SK-N-SH (cell line): ENCODE measurements around the gene MAST2. TPM values are rescaled to one million over a fixed set of nuclear protein-coding genes. Genes with fewer than 3 reads are reported as not detected.

Experiments used
- CTCF ChIA-PET: fragments of 300-600, 350-600 bp; formaldehyde crosslinking; extraction: SDS; loops from one replicate; lab custom pipeline; 2021; lab: Yijun Ruan, JAX
- POLR2A ChIA-PET: fragments of 350-600 bp; sonication (Branson Sonifier 250); formaldehyde crosslinking; extraction: SDS; loops from one replicate; lab custom pipeline; 2020; ENCODE audit warnings: antibody characterized with exemption, inconsistent platforms; lab: Yijun Ruan, JAX
- DNase-seq: peaks from one replicate; pipeline ENCODE4 v3.0.0; 2012
- H2AFZ ChIP-seq: fragments of 200-600 bp; sonication (generic); 2 replicates; pipeline ENCODE4 v1.8.1; 2016; ENCODE audit warnings: antibody characterized with exemption, mild to moderate bottlenecking, low read depth
- H3F3A ChIP-seq: fragments of 200-600 bp; sonication (generic); replicated peaks from 2 replicates; pipeline ENCODE3; 2016; ENCODE audit warnings: antibody characterized with exemption, mild to moderate bottlenecking; ENCODE audit not compliant: insufficient read depth
- H3K27ac ChIP-seq, 2 experiments: fragments of 200-500 bp in 1 of 2; fragments of 200-600 bp in 1 of 2; sonication (Bioruptor generic) in 1 of 2; sonication (generic), shearing (Covaris generic) in 1 of 2; 2 replicates each; pipeline versions ENCODE4 v1.5.1 to v1.6.1; 2014 to 2016; ENCODE audit warnings: low read depth in 2 of 2, inconsistent platforms in 1 of 2, low read length in 1 of 2, mild to moderate bottlenecking in 1 of 2, mixed read lengths in 1 of 2
- H3K27me3 ChIP-seq: fragments of 200-600 bp; sonication (generic), shearing (Covaris generic); 2 replicates; pipeline ENCODE4 v1.6.1; 2016; ENCODE audit warnings: mixed run types; ENCODE audit not compliant: insufficient read depth
- H3K36me3 ChIP-seq, 2 experiments: fragments of 200-500 bp in 1 of 2; fragments of 200-600 bp in 1 of 2; sonication (Bioruptor generic) in 1 of 2; sonication (generic) in 1 of 2; replicated peaks in 1 of 2; 2 replicates each; pipeline versions ENCODE3 to v1.5.1; 2014 to 2016; ENCODE audit warnings: low read length in 1 of 2, mild to moderate bottlenecking in 1 of 2; ENCODE audit not compliant: insufficient read depth in 2 of 2, control insufficient read depth in 1 of 2
- H3K4me1 ChIP-seq, 2 experiments: fragments of 200-500 bp in 1 of 2; fragments of 200-600 bp in 1 of 2; sonication (Bioruptor generic) in 1 of 2; sonication (generic), shearing (Covaris generic) in 1 of 2; 2 replicates each; pipeline versions ENCODE4 v1.5.1 to v1.6.1; 2014 to 2016; ENCODE audit warnings: low read depth in 1 of 2, low read length in 1 of 2, mixed run types in 1 of 2; ENCODE audit not compliant: insufficient read depth in 2 of 2, control insufficient read depth in 1 of 2
- H3K4me2 ChIP-seq: fragments of 200-600 bp; sonication (generic), shearing (Covaris generic); 2 replicates; pipeline ENCODE4 v1.6.1; 2017; ENCODE audit warnings: mixed run types
- H3K4me3 ChIP-seq, 2 experiments: fragments of 200-500 bp in 1 of 2; fragments of 200-600 bp in 1 of 2; sonication (Bioruptor generic) in 1 of 2; sonication (generic), shearing (Covaris generic) in 1 of 2; 2 replicates each; pipeline versions ENCODE4 v1.5.1 to v1.8.1; 2014 to 2016; ENCODE audit warnings: low read depth in 2 of 2, inconsistent platforms in 1 of 2, low read length in 1 of 2, mild to moderate bottlenecking in 1 of 2, mixed read lengths in 1 of 2, moderate library complexity in 1 of 2
- H3K79me2 ChIP-seq: fragments of 200-600 bp; sonication (generic); 2 replicates; pipeline ENCODE4 v1.8.1; 2017; ENCODE audit warnings: mild to moderate bottlenecking; ENCODE audit not compliant: insufficient read depth
- H3K9ac ChIP-seq: fragments of 200-600 bp; sonication (generic); 2 replicates; pipeline ENCODE4 v1.6.1; 2017; ENCODE audit warnings: mixed run types
- H3K9me2 ChIP-seq: fragments of 200-600 bp; sonication (generic); 2 replicates; pipeline ENCODE4 v1.6.1; 2017; ENCODE audit warnings: mixed run types
- H3K9me3 ChIP-seq: fragments of 200-600 bp; sonication (generic); 2 replicates; pipeline ENCODE4 v1.6.1; 2017; ENCODE audit warnings: mixed run types, mild to moderate bottlenecking, moderate library complexity
- H4K20me1 ChIP-seq: fragments of 200-600 bp; sonication (generic); 2 replicates; pipeline ENCODE4 v1.6.1; 2017; ENCODE audit warnings: mild to moderate bottlenecking, mixed run types; ENCODE audit not compliant: insufficient read depth
- CTCF ChIP-seq: fragments of 200-600 bp; sonication (generic); IDR thresholded peaks from 2 replicates; pipeline ENCODE4 v1.6.1; 2017; ENCODE audit warnings: antibody characterized with exemption, mild to moderate bottlenecking, moderate library complexity
- FOXM1 ChIP-seq: IDR thresholded peaks from 2 replicates; pipeline ENCODE4 v1.4.0; 2012; ENCODE audit warnings: low read depth, mild to moderate bottlenecking
- MXI1 ChIP-seq: IDR thresholded peaks from 2 replicates; pipeline ENCODE4 v1.6.1; 2012; ENCODE audit warnings: mild to moderate bottlenecking, low read depth, low read length, improper control_type of control experiment
- NFIC ChIP-seq: IDR thresholded peaks from 2 replicates; pipeline ENCODE4 v1.4.0; 2012; ENCODE audit warnings: borderline replicate concordance
- NRF1 ChIP-seq: IDR thresholded peaks from 2 replicates; pipeline ENCODE4 v1.6.1; 2012; ENCODE audit warnings: low read depth, mild to moderate bottlenecking, low read length
- PBX3 ChIP-seq: IDR thresholded peaks from 2 replicates; pipeline ENCODE4; 2012
- POLR2AphosphoS5 ChIP-seq: IDR thresholded peaks from 2 replicates; pipeline ENCODE4 v1.6.1; 2012; ENCODE audit warnings: low read depth, low read length
- RAD21 ChIP-seq: IDR thresholded peaks from 2 replicates; pipeline ENCODE4 v1.6.1; 2012; ENCODE audit warnings: mild to moderate bottlenecking, low read length
- SMC3 ChIP-seq: IDR thresholded peaks from 2 replicates; pipeline ENCODE4 v1.6.1; 2012; ENCODE audit warnings: low read depth, low read length, improper control_type of control experiment
- WGBS: methylation state at CpG from one replicate; pipeline ENCODE4 v1.1.6; 2017; ENCODE audit warnings: low lambda C conversion rate; 5-methylcytosine and 5-hydroxymethylcytosine counted together
- polyA plus RNA-seq, 3 experiments: library from polyadenylated mRNA; depleted of rRNA; stranded (reverse); fragments of >200 nt; gene quantifications; 2 replicates each; pipeline ENCODE4 v1.2.3, GENCODE V29; 2012

The MAST2 gene
- polyA plus RNA-seq, 1 of the 3 experiments (the other 2 are of a cell fraction): 53.4 TPM

- no peaks in the 10 kb centered on the region for H3K79me2 ChIP-seq
- H3K27ac ChIP-seq: no peak overlapping the region
- H4K20me1 ChIP-seq: no peaks in the 10 kb centered on the region
- TF ChIP-seq FOXM1: no peak
- no peak for TF ChIP-seq NRF1
- TF ChIP-seq MXI1: no peak
- ChIA-PET POLR2A (no interaction called here), CTCF (interaction anchor here (0.6 to 5.8 kb wide), 7 partner anchors 11 to 189 kb away, joined by 3 to 57 read pairs (median 3); no protein-coding TSS in a partner anchor)
- no peak overlapping the region for H3K4me3 ChIP-seq
- peaks cover 0 to 9% of the 10 kb centered on the region in 2 experiments; a peak in 2 of 4 replicates for H3K4me1 ChIP-seq
- H3K4me2 ChIP-seq: no peak overlapping the region
- H3K9me3 ChIP-seq: no peaks in the 10 kb centered on the region
- H3K36me3 ChIP-seq: peaks cover 0 to 34% of the 10 kb centered on the region in 2 experiments
- H3K9me2 ChIP-seq: no peaks in the 10 kb centered on the region
- H3F3A ChIP-seq: no peaks in the 10 kb centered on the region
- 95% methylated on average over 24 of the region's 27 CpGs for WGBS
- DNase-seq: no peak
- no peak overlapping the region for H3K9ac ChIP-seq
- no peaks in the 10 kb centered on the region for H3K27me3 ChIP-seq
- no peak overlapping the region for H2AFZ ChIP-seq
These were observed 231.4 kb downstream of the MAST2 start for GRCh38 chr1:46034601-46035516.

GRCh38 chr1:46036894-46037839, 233.8 kb downstream of the MAST2 start:
- Histone ChIP-seq H3K9ac (no peak overlapping the region), H4K20me1 (no peaks in the 10 kb centered on the region), H3K4me1 (peaks cover 0 to 29% of the 10 kb centered on the region in 2 experiments; a peak in 2 of 4 replicates), H3K9me3 (no peaks in the 10 kb centered on the region), H2AFZ (no peak overlapping the region), H3K27me3 (no peaks in the 10 kb centered on the region), H3K79me2 (no peaks in the 10 kb centered on the region), H3K4me2 (no peak overlapping the region), H3K4me3 (peak overlapping the region in 1 of 2 experiments; percentile 40; a peak in 1 of 4 replicates), H3K36me3 (peaks cover 4 to 23% of the 10 kb centered on the region in 2 experiments), H3F3A (no peaks in the 10 kb centered on the region), H3K9me2 (no peaks in the 10 kb centered on the region), H3K27ac (no peak overlapping the region; a peak in 1 of 4 replicates)
- POLR2A ChIA-PET: interaction anchor here (0.9 kb wide), 1 partner anchor 95 kb away, joined by 3 read pairs; the partner anchor contains the start of gene PIK3R3
- 40% methylated on average over 11 of the region's 11 CpGs for WGBS
- CTCF ChIA-PET: interaction anchor here (0.6 to 5.8 kb wide), 34 partner anchors 8 to 190 kb away, joined by 3 to 57 read pairs (median 4); partner anchors contain the start of genes LURAP1, P3R3URF, POMGNT1 and TSPAN1
- TF ChIP-seq RAD21 (peak; percentile 90), CTCF (peak; percentile 97), SMC3 (peak; percentile 99), POLR2AphosphoS5 (0 out of 2 replicates have a peak, but pooled peaks have one; percentile 24), PBX3 (no peak), NFIC (no peak)
- DNase-seq: peak; percentile 82
